EH (cell line): Measurements from ENCODE around the gene RHBG.
"Not testable (repeated sequence)": the region's sequence is repeated elsewhere in the genome, so short reads cannot be mapped to it uniquely, and the experiment has no call there.

ENCODE experiments used
- DNase-seq: peaks from one replicate; pipeline ENCODE4 v3.0.0-alpha.2; 2015; ENCODE audit warnings: low read depth

The RHBG gene

DNA sequence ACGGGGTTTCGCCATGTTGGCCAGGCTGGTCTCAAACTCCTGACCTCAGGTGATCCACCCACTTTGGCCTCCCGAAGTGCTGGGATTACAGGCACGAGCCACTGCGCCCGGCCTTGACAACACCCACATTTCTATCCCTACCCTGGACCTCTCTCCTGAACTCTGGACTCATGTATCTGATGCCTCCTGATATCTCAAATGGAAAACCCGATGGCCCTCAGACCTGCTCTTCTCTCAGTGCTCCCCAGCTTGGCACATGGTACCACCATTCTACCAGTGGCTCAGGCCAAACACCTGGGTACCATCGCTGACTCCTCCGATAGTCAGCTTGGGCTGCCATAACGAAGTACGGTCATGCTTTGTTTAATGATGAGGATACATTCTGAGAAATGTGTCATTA, 8.5 kb upstream of the RHBG start:
- DNase-seq, result no peak

DNA sequence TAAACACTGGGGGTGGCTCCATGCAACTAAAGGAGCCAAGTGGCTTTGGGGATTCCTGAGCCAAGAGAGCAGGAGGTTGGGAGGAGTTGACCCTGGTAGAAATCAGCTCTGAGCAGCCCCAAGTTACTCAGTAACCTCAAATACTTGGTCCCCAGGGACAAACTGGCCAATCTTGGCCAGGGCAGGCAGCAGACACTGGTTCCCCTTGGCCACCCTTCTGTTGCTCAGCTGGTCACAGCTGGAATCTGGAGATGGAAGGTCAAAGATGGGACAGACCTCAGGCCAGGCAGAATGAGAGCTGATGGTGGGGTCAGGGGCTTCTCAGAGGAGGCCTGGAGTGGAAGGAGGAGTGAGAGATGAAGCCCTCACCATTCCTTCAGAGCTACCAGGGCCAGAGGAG, 3.3 kb upstream of the RHBG start:
- DNase-seq, result no peak

DNA sequence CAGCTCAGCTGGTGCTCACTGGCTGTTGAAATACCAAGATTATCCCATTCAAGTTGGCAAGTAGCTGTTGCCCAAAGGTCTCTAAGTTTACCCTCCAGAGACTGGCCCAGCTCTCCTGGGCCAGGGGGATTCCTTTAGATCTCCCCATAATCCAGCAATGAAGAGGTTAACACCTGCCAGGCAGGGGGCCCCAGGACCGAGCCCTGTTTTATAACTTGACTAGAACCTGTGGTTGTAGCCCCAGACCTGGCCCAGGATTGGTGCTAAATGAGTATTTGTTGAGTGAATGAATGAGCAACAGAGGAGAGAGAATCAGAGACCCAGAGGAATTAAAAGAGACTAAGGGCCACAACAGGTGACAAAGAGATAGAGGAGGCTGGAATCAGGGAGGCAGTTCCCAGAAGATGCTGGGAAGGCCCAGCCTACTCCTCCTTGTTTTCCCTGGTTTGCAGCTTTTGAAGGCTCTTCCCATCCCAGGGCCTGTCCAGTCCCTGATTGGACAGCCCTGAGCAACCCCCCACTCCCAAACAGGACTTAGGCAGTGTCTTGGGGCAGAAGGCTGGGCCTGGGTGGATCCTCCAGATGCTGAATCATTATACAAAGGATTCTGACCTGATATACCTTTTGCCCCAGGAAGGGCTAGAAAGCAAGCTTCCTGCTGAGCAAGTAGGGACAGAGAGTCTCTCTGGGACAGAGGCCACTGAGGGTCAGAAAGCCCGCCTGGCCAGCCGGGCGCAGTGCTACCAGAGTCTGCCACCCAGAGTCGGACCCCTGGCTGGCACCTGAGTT, 2.4 kb upstream of the RHBG start:
- no peak for DNase-seq

- no peak for DNase-seq
Observed at GRCh38 chr1:156367383-156368156, 1.4 kb upstream of the RHBG start.

DNA sequence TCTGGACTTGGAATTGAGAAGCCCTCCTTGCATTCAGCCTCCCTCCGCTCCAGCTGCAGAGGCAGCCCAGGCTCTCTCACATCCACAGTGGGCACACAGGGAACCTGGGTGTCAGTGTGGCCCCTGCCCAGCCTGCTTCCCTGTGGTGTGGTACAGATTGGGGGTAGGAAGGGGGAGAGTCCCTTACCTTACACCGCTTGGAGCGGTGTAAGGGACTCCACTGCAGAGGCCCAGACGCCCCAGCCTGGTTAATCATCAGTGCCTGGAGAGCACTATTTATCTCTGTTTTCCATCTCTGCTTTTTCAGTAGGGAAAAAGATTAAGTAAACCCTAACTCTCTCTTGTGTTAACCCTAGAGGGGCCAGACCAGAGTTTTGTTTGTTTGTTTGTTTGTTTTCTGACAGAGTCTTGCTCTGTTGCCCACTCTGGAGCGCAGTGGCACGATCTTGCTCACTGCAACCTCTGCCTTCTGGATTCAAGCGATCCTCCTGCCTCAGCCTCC, 803 bp upstream of the RHBG start:
- DNase-seq, result peak; percentile 22

GRCh38 chr1:156369685-156370286, 775 bp downstream of the RHBG start:
- DNase-seq, result not testable (repeated sequence)

- DNase-seq, result peak; percentile 53
Observed at GRCh38 chr1:156371553-156372264, 2.7 kb downstream of the RHBG start.

DNA sequence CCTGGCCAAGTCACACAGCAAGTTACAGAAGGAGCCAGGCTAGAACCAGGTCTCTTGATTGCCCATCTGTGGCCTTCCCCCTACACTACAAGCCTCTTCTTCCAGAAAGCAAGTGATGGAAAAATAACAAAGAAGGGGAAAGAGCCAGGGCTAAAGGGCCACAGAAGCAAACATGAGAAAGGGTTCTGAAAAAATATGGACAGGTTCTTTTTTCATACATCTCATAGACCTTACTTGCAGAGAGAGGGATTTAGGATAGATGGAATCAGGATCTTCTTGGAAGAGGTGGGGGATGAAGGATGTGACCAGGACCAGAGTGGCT, 3.2 kb downstream of the RHBG start:
- no peak for DNase-seq

DNA sequence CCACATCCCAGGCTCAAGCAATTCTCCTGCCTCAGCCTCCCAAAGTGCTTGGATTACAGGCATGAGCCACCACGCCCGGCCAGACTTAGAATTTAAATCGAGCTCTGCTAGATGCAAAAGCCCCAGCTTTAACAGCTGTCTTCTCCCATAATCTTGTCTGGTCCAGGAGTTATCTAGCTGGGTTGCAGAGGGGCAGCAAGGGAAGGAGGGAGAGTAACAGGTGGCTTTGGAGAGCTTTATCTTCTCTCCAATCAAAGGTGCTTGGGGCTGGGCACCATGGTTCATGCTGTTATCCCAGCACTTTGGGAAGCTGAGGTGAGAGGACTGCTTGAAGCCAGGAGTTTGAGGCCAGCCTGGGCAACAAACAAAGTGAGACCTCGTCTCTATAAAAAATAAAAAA, 3.9 kb downstream of the RHBG start:
- no peak for DNase-seq

- DNase-seq, result no peak
Observed at GRCh38 chr1:156373546-156373945, 4.5 kb downstream of the RHBG start.

- DNase-seq, result peak; percentile 60
Observed at GRCh38 chr1:156376146-156376545, 7.1 kb downstream of the RHBG start.

GRCh38 chr1:156376958-156377919, 8.2 kb downstream of the RHBG start:
- DNase-seq, result no peak

DNA sequence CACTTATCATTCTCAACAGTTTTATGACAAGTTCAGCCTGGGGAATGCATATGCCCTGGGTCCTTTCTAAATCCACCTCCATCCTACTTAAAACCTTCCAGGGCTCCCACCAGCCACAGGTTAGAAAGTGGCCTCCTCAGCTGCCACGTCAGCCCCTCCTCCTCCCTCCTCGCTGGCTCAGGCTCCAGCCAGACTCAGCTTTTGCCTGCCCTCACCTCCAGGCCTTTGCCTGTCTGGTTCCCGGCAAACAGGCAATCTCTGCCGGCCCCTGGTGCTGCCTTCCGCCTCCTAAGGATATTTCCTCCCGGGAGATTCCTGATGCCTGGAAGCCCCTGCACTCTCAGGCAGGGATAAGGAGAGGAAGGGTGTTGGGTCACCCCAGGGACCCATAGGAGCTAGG, 9.5 kb downstream of the RHBG start:
- no peak for DNase-seq

DNA sequence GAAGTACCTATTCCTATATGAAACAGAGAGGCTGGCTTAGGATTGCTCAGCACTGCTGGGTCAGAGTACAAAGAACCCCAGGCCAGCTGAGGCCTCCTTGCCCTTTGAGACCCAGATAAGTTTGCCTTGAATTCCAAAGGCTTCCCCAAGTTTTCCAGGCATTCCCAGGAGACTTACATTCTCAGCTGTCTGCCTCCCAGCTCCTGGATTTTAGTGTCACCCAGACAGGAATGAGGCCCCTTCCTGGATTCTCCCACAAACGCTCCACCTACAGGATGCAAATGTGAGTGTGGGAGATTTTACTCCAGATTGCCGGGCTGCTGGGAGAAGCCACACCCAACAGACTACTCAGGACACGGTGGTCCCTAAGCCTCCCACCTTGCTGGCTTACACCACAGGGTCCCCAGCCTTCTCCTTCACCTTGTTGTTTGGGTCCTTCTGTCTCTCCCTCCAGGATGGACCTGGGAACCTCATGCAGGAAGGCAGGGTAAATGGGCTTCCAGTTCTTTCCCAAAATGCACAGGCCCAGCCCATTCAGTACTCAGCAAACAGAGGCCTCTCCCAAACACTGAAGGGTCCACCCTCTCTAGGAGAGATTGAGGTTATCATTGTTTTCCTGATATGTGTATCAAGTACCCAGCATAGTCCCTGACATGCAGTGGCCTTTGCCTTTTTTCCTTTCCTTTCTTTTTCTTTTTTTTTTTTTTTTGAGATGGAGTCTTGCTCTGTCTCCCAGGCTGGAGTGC, 10.6 kb downstream of the RHBG start:
- DNase-seq, result peak; percentile 60

GRCh38 chr1:156382561-156382960, 13.6 kb downstream of the RHBG start:
- DNase-seq, result no peak

DNA sequence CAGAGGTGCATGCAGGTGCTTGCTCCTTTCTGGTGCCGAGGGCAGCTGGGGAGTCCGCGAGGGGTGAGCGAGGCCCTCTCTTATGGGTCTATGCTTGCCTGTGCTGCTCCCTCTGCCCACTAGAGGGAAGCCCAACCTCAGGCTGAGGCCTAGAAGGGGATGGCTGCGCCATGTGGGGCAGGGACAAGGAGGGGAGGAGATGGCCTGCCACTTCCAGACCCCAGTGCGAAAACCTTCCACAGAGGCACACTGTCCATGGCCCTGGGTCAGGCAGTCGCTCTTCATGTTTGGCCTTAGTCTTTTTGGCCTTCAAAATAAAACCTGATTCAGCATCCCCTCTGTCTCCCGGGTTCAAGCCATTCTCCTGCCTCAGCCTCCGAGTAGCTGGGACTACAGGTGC, 14.0 kb downstream of the RHBG start:
- peak; percentile 66 for DNase-seq

DNA sequence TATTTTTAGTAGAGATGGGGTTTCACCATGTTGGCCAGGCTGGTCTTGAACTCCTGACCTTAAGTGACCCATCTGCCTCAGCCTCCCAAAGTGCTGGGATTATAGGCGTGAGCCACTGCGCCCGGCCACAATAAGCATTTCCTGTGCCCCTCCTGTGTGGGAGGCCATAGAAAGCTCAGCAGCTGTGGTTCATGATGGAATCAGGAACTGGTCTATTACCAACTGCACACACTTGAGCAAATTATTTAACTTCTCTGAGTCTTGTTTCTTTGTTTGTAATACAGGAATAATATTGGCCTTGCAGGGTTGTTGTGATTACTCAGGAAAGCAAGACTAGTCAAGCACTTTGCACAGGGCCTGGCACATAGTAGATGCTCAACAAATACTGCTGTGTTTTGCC, 15.0 kb downstream of the RHBG start:
- DNase-seq, result peak; percentile 13

DNA sequence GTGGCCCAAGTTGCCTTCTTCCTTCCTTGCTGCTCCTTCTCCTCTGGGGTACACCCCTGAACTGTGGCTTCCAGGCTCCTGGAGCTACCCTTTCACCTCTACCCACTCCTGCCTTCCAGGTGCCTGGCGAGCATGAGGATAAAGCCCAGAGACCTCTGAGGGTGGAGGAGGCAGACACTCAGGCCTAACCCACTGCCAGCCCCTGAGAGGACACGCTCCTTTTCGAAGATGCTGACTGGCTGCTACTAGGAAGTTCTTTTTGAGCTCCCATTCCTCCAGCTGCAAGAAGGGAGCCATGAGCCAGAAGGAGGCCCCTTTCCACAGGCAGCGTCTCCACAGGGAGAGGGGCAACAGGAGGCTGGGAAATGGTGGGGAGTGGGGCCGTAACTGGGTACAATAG, 15.6 kb downstream of the RHBG start:
- DNase-seq, result no peak

DNA sequence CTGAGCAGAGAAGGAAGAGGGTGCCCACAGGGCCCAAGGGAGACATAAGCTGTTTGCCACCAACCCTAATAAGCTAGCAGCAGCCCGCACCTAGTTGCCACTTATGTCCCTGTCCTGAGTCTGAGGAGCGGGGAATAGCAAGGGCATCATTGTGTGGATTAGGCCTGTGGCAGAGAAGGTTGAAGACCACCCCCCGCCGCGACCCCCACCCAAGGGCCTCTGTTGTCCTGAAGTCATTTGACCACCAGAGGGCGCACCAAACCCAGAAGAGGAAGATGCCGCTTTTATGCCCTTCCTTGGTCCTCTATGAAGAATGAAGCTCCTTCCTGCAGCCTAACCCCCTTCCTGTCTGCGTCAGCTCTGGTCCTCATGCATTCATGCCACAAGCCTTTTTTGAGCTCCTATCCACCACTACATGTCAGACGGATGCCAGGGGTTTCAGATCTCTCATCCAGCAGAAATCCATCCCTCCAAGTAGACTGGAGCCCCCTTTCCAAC, 16.6 kb downstream of the RHBG start:
- peak; percentile 78 for DNase-seq
